G401 (cell line): ENCODE results near the gene HPSE. TPM values are rescaled to one million over a fixed set of nuclear protein-coding genes. Genes with fewer than 3 reads are reported as not detected.
A peak's percentile ranks its signal among the peaks of the same experiment; 100 is the strongest.

ENCODE experiments used
- DNase-seq: peaks from one replicate; pipeline ENCODE4 v3.0.0-alpha.2; 2015; ENCODE audit warnings: low spot score
- in situ Hi-C: cut with HindIII; loops from 2 replicates; pipeline ENCODE4 v1.10.0; 2016; ENCODE audit warnings: low sequenced_read_pairs, mixed read lengths
- total RNA-seq: library from RNA; depleted of rRNA; stranded (reverse); fragments of >200 nt; shearing (Covaris generic); gene quantifications from 2 replicates; pipeline ENCODE4 v1.2.3, GENCODE V29; 2014; rRNA removed

The HPSE gene
- total RNA-seq, 1 experiment from 2014 or later: 1.3 TPM

- no peak for DNase-seq
- in situ Hi-C loops: no loop called here
Observed at GRCh38 chr4:83258461-83258860, 76.2 kb downstream of the HPSE start.

- DNase-seq: no peak
- in situ Hi-C loops: no loop called here
Observed at GRCh38 chr4:83257811-83258210, 76.8 kb downstream of the HPSE start.

GRCh38 chr4:83255584-83255983, 79.1 kb downstream of the HPSE start:
- DNase-seq: peak; percentile 19
- in situ Hi-C loops: no loop called here

DNA sequence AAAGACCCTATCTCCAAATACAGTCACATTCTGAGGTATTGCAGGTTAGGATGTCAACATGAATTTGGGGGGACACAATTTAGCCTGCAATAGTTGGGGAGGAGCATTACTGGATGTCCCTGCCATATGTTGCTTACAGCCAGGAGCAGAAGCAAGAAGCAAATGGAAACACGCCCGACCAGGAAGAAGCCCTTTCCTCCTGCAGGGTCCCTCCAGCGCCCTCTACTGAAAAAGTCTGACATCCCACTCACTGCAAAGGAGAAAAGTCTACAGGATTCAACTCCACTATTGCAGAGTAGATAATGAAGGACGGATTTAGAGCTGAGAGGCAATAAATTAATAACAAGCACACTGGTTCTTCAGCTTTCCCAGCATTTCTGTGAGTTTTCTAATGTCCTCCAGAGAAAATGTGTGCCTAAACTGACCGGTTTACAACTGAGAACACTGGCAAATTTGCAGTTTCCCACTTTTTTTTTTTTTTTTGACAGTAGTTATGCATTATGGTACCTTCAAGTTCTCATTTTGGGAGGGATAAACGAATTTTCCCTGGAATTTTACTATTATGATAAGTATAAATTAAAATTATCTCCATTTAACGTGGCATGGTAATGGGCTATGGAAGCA, 81.8 kb downstream of the HPSE start:
- DNase-seq: peak; percentile 54
- in situ Hi-C loops: no loop called here

- DNase-seq: no peak
- in situ Hi-C loops: no loop called here
Observed at GRCh38 chr4:83251447-83251830, 83.2 kb downstream of the HPSE start.

GRCh38 chr4:83250687-83251446, 83.8 kb downstream of the HPSE start:
- in situ Hi-C loops: no loop called here
- no peak for DNase-seq

GRCh38 chr4:83248486-83248885, 86.2 kb downstream of the HPSE start:
- DNase-seq: no peak
- in situ Hi-C loops: no loop called here

DNA sequence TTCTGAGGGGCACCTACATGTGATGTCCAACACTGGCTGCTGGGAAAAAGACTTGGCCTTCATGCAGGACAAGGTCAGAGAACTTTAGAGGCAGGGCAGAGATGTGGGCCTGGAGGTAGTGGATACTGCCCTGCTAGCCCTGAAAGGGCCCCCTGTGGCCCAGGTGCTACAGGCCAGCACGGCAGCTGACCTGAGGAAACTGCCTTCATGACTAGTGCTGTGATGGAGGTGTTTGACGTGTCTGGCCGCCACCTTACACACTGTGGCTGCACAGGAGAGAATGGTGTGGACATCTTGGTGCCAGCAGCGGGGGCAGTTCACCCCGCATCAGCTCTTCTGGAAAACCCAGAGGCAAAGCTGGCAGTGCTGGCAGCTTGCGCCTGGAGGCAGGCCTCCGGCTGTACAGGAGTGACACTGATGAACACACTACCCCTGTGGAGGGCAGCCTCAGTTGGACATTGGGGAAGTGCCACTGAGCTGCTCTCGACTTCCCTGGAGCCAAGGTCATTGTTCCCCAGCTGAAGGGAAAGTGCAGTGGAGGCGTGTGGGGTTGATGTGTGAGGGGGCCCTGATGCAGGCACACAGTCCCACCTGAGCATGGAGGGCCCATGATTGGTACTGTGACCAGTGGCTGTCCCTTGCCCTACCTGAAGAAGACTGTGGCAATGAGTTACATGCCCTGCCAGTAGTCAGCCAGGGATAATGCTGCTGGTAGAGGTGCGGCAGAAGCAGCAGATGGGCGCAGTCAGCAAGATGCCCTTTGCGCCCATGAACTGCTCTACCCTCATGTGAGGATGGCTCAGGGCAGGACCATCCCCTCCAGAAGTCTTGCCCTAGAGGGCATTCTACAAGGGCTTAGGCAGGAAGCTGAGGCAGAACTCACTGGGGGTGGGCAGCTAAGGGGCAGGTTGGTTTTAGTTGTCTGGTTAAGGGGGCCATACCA, 87.0 kb downstream of the HPSE start:
- DNase-seq: no peak
- in situ Hi-C loops: no loop called here

Other genes with a start within 250 kb of the HPSE start
- 74.0 and 106 TPM in 2 replicates for gene PLAC8, start 220.1 kb downstream of the HPSE start, total RNA-seq
- 43.3 and 46.1 TPM in 2 replicates for gene COQ2, start 50.0 kb downstream of the HPSE start, total RNA-seq
- gene HELQ, start 121.0 kb upstream of the HPSE start, total RNA-seq: 9.7 and 12.7 TPM in 2 replicates
- 35.3 and 38.1 TPM in 2 replicates for gene MRPS18C, start 121.2 kb upstream of the HPSE start, total RNA-seq
- gene ABRAXAS1, start 150.3 kb upstream of the HPSE start, total RNA-seq: 5.6 and 8.9 TPM in 2 replicates
- gene GPAT3, start 201.3 kb upstream of the HPSE start, total RNA-seq: 2.5 and 7.8 TPM in 2 replicates